OCI-LY3 (cell line): ENCODE data around the gene TBL1XR1.

ENCODE experiments used
- H2AFZ ChIP-seq: fragments of 200-600, 300-600 bp; shearing (Covaris generic); 2 replicates; pipeline ENCODE4 v1.6.0; 2014; ENCODE audit warnings: antibody characterized with exemption, low read depth, low read length
- H3K27ac ChIP-seq: fragments of 200-600, 300-600 bp; sonication (generic); 2 replicates; pipeline ENCODE4 v1.5.1; 2014; ENCODE audit warnings: mild to moderate bottlenecking, low read length, moderate library complexity, mixed read lengths
- H3K27me3 ChIP-seq: fragments of 200-600, 300-600 bp; sonication (generic); 2 replicates; pipeline ENCODE4 v1.6.1; 2014; ENCODE audit warnings: low read depth, low read length, mixed read lengths
- H3K36me3 ChIP-seq: fragments of 200-600, 300-600 bp; sonication (generic); replicated peaks from 2 replicates; pipeline ENCODE3; 2014; ENCODE audit warnings: low read depth, low read length, mixed read lengths
- H3K4me1 ChIP-seq: fragments of 300-600, 200-600 bp; sonication (generic); 2 replicates; pipeline ENCODE4 v1.6.1; 2014; ENCODE audit warnings: low read length, mixed read lengths
- H3K4me2 ChIP-seq: fragments of 200-600, 300-600 bp; sonication (generic); 2 replicates; pipeline ENCODE4 v1.6.1; 2014; ENCODE audit warnings: low read length, mixed read lengths
- H3K4me3 ChIP-seq: fragments of 300-600, 200-600 bp; sonication (generic); 2 replicates; pipeline ENCODE4 v1.5.1; 2014; ENCODE audit warnings: antibody characterized with exemption, mild to moderate bottlenecking, low read length, moderate library complexity
- H3K79me2 ChIP-seq: fragments of 300-600, 200-600 bp; shearing (Covaris generic); 2 replicates; pipeline ENCODE4 v1.6.1; 2014; ENCODE audit warnings: mild to moderate bottlenecking, low read length, mixed read lengths
- H3K9ac ChIP-seq: fragments of 300-600, 200-600 bp; shearing (Covaris generic); 2 replicates; pipeline ENCODE4 v1.6.0; 2014; ENCODE audit warnings: mild to moderate bottlenecking, low read length, moderate library complexity
- H3K9me3 ChIP-seq: fragments of 200-600, 300-600 bp; shearing (Covaris generic); 2 replicates; pipeline ENCODE4 v1.6.1; 2014; ENCODE audit warnings: low read length, mixed read lengths; ENCODE audit not compliant: insufficient read depth
- H4K20me1 ChIP-seq: fragments of 200-600, 300-600 bp; sonication (generic); 2 replicates; pipeline ENCODE4 v1.6.1; 2016; ENCODE audit warnings: low read length, mixed read lengths; ENCODE audit not compliant: insufficient read depth
- EZH2phosphoT487 ChIP-seq: fragments of 200-600 bp; shearing (Covaris generic); IDR thresholded peaks from 2 replicates; pipeline ENCODE4 v1.6.1; 2018; ENCODE audit warnings: antibody characterized with exemption, mixed run types, low read depth
- TF ChIP-seq, protein P1 (sequence below): fragments of 200-600, 300-600 bp; sonication (generic); IDR thresholded peaks from 2 replicates; pipeline ENCODE4 v1.5.1; 2014; ENCODE audit warnings: antibody characterized with exemption, low read length, low read depth

The TBL1XR1 gene

DNA sequence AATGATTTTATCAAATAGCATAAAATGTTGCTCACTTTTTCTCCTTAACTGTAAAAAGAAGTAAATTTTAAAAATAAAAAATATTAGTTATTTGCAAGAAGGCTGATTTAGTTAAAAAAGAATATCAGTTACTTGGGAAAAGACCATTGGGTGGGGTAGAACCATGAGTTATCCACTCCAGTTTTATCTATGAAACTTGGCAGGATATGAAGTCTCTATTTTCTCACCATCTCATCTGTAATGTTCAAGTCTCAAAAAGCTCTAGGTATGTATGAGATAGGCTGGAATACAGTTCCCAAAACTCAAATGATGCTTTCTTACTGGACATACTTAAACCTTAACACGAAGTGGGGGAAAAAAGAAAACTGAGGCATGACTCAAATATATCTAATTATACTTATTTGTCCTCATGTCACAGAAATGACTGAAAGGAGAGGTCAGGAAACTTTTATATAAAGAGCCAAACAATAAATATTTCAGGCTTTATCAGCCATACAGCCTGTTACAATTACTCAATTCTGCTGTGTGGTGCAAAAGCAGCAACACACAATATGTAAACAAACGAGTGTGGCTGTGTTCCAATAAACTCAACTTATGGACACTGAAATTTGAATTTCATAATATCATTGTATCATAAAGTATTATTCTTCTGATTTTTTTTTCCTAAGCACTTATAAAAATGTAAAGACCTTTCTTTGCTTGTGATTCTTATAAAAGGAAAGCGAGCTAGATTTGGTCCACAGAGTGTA lies 131.8 kb downstream of the TBL1XR1 start:
- Histone ChIP-seq H2AFZ (no peak overlapping the region), H4K20me1 (peaks cover 84% of the 10 kb centered on the region), H3K27ac (no peak overlapping the region), H3K36me3 (peaks cover 21% of the 10 kb centered on the region), H3K4me1 (no peaks in the 10 kb centered on the region; the same call in 1 of the 2 replicates), H3K27me3 (no peaks in the 10 kb centered on the region), H3K4me3 (no peak overlapping the region), H3K4me2 (no peak overlapping the region), H3K79me2 (peaks cover 98% of the 10 kb centered on the region), H3K9ac (no peak overlapping the region), H3K9me3 (no peaks in the 10 kb centered on the region)
- TF ChIP-seq, protein P1, sequence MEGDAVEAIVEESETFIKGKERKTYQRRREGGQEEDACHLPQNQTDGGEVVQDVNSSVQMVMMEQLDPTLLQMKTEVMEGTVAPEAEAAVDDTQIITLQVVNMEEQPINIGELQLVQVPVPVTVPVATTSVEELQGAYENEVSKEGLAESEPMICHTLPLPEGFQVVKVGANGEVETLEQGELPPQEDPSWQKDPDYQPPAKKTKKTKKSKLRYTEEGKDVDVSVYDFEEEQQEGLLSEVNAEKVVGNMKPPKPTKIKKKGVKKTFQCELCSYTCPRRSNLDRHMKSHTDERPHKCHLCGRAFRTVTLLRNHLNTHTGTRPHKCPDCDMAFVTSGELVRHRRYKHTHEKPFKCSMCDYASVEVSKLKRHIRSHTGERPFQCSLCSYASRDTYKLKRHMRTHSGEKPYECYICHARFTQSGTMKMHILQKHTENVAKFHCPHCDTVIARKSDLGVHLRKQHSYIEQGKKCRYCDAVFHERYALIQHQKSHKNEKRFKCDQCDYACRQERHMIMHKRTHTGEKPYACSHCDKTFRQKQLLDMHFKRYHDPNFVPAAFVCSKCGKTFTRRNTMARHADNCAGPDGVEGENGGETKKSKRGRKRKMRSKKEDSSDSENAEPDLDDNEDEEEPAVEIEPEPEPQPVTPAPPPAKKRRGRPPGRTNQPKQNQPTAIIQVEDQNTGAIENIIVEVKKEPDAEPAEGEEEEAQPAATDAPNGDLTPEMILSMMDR: no peak
- TF ChIP-seq EZH2phosphoT487: no peak

GRCh38 chr3:177062052-177062732 lies 135.1 kb downstream of the TBL1XR1 start:
- Histone ChIP-seq H2AFZ (no peak overlapping the region), H3K4me2 (no peak overlapping the region), H4K20me1 (peaks cover 54% of the 10 kb centered on the region), H3K27me3 (no peaks in the 10 kb centered on the region), H3K4me1 (peaks cover 20% of the 10 kb centered on the region), H3K36me3 (peaks cover 24% of the 10 kb centered on the region), H3K79me2 (peaks cover 94% of the 10 kb centered on the region), H3K9ac (no peak overlapping the region), H3K4me3 (no peak overlapping the region), H3K27ac (no peak overlapping the region), H3K9me3 (no peaks in the 10 kb centered on the region)
- no peak for TF ChIP-seq EZH2phosphoT487
- TF ChIP-seq, protein P1: no peak

DNA sequence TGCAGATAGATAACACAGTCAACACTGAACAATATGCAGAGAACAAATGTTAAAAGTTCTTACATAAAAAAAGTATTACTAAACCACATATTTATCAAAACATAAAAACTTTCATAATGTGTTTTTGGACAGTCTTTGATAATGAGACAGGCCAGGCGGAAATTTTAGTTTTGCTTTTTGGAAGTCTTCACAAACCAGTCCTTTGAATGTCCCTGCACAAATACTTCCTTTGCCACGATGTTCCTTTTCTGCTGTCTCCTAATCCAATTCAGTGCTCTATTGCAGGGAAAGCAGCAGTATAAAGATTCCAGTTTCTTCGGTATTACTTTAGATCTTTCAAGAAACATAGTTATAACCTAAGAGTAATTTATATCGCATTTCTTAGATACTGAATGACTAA lies 135.9 kb downstream of the TBL1XR1 start:
- Histone ChIP-seq H4K20me1 (peaks cover 52% of the 10 kb centered on the region), H3K9me3 (no peaks in the 10 kb centered on the region), H3K4me2 (no peak overlapping the region), H2AFZ (no peak overlapping the region), H3K36me3 (peaks cover 24% of the 10 kb centered on the region), H3K27me3 (no peaks in the 10 kb centered on the region), H3K9ac (no peak overlapping the region), H3K4me1 (peaks cover 29% of the 10 kb centered on the region), H3K27ac (no peak overlapping the region), H3K4me3 (no peak overlapping the region), H3K79me2 (peaks cover 94% of the 10 kb centered on the region)
- TF ChIP-seq, protein P1: no peak
- no peak for TF ChIP-seq EZH2phosphoT487

GRCh38 chr3:177060492-177060891 lies 136.8 kb downstream of the TBL1XR1 start:
- Histone ChIP-seq H3K4me3 (no peak overlapping the region), H3K4me1 (peaks cover 35% of the 10 kb centered on the region), H4K20me1 (peaks cover 49% of the 10 kb centered on the region), H2AFZ (no peak overlapping the region), H3K27me3 (no peaks in the 10 kb centered on the region), H3K4me2 (no peak overlapping the region), H3K36me3 (peaks cover 24% of the 10 kb centered on the region), H3K79me2 (peaks cover 94% of the 10 kb centered on the region), H3K27ac (no peak overlapping the region), H3K9me3 (no peaks in the 10 kb centered on the region), H3K9ac (no peak overlapping the region)
- TF ChIP-seq, protein P1: no peak
- TF ChIP-seq EZH2phosphoT487: no peak
